T-helper 2 cell treated with Interferon-gamma antibody and Interleukin-4, amounts not matched to agents 5 μg/mL and 100 μg/mL, for 36 hours (primary cell): Measurements from ENCODE around the gene ZBTB7C.

Source experiments
- DNase-seq: peaks from one replicate; pipeline ENCODE4 v3.0.0; 2021; ENCODE audit warnings: low spot score
- H3K27ac Mint-ChIP-seq: one replicate; pipeline ENCODE4 v1.8.0; 2021; ENCODE audit warnings: mild to moderate bottlenecking, mixed read lengths
- H3K27me3 Mint-ChIP-seq: one replicate; pipeline ENCODE4 v1.8.0; 2021; ENCODE audit warnings: low read depth, mixed read lengths
- H3K36me3 Mint-ChIP-seq: one replicate; pipeline ENCODE4 v1.8.0; 2021; ENCODE audit warnings: low read depth, mixed read lengths
- H3K4me1 Mint-ChIP-seq: one replicate; pipeline ENCODE4 v1.8.0; 2021; ENCODE audit warnings: low read depth, mixed read lengths
- H3K4me3 Mint-ChIP-seq: one replicate; pipeline ENCODE4 v1.8.0; 2022; ENCODE audit warnings: mild to moderate bottlenecking, moderate library complexity, mixed read lengths
- H3K9me3 Mint-ChIP-seq: one replicate; pipeline ENCODE4 v1.8.0; 2021; ENCODE audit warnings: mixed read lengths

ZBTB7C gene

DNA sequence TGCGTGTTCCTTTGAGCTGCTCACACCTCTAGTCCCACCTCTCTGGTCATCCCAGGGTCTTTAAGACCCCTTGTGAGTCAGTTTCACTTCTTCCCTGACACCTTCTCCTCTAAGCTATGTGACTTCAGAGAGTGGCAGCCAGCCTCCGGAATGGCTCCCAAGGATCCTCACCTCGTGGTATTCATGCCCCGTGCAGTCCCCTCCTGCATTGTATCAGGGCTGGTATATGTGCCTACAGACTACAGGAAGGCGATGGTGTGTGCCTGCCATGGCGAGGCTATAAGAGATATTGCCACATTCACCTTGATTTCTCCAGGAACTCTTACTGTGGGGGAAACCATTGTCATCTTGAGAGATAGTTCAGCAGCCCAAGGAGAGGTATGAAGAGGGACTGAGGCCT is 350.7 kb downstream of the ZBTB7C start:
- DNase-seq = no peak
- H3K27me3 Mint-ChIP-seq = peaks cover 52% of the 10 kb centered on the region
- H3K27ac Mint-ChIP-seq = no peak overlapping the region
- H3K4me1 Mint-ChIP-seq = peaks cover 5% of the 10 kb centered on the region
- no peaks in the 10 kb centered on the region for H3K36me3 Mint-ChIP-seq
- no peak overlapping the region for H3K4me3 Mint-ChIP-seq
- H3K9me3 Mint-ChIP-seq = no peaks in the 10 kb centered on the region

DNA sequence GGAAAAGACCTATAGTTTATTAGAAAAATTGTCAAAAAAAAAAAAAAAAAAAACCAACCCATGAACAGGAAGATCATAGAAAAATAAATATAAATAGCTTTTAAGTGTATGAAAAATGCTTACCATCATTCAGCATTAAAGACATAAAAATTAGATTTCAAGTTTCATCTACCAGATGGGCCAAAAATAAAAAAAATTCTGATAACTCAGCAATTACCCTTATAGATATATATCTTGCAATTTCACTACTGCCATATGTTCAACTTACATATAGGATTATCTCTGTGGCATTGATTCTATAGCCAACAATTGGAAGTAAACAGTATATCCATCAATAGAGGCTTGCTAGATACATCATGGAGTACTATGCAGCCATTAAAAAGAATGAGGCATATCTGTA is 352.2 kb downstream of the ZBTB7C start:
- peaks cover 5% of the 10 kb centered on the region for H3K4me1 Mint-ChIP-seq
- H3K27me3 Mint-ChIP-seq = peaks cover 52% of the 10 kb centered on the region
- H3K9me3 Mint-ChIP-seq = no peaks in the 10 kb centered on the region
- DNase-seq = no peak
- no peak overlapping the region for H3K27ac Mint-ChIP-seq
- H3K4me3 Mint-ChIP-seq = no peak overlapping the region
- no peaks in the 10 kb centered on the region for H3K36me3 Mint-ChIP-seq

DNA sequence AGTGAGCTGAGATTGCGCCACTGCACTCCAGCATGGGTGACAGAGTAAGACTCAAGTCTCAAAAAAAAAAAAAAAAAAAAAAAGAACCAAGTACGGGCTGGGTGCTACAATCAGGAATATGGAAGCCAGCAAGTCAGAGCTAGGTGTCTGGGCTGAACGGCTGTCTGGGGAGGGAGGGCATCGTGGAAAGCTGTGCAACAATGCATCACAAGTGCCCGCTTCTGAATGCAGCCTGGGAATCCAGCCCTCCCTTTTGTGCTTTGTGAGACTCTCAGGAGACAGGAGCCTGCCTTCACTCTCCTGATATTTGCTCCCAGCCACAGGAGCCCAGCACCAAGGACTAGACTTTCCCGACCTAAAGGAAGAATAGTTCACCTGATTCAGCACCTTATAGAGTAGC is 353.8 kb downstream of the ZBTB7C start:
- Mint-ChIP-seq H3K27me3 (peaks cover 45% of the 10 kb centered on the region), H3K4me1 (peaks cover 5% of the 10 kb centered on the region), H3K9me3 (no peaks in the 10 kb centered on the region), H3K27ac (no peak overlapping the region), H3K36me3 (no peaks in the 10 kb centered on the region), H3K4me3 (no peak overlapping the region)
- no peak for DNase-seq

DNA sequence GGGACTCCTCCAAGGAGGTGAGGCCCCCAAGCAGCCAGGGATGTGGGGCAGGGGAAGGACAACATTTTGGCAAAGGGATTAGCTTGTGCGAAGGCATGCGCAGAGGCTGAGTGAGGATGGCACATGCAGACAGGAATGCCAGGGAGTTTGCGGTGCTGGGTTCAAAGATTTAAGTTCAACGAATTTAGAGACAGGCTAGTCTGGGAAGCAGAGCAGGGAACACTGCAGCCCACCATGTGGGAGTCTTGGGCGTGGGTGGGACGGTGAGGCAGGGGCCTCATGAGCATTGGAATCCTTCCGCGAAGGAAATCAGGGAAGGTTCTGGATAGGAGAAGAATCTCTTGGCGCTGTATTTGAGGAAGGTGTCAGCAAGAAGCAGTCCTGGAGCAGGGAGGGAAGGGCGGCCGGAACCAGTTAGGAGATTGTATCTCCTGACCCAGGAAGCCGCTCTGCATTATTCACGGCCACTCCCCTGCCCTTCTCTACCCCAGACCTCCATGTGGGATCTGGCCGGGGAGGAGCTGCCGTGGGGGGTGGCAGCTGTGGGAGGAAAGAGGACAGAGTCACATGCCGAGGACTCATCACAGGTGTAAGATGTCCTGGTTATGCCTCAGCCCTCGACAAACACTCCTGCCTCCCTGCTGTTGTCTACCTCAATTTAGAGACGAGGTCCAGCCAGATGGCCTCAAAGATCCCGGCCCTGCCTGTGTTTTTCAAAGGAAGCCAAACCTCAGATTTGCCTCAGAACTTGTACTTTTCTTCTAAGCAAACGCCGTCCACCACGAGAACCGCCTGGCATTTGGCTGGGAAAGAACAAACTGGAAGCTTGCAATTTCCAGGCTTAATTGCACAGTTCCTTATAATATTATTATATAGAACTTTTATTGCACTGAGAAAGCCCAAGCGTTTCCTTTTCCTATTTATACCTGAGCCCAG is 355.0 kb downstream of the ZBTB7C start:
- Mint-ChIP-seq H3K27me3 (peaks cover 37% of the 10 kb centered on the region), H3K36me3 (no peaks in the 10 kb centered on the region), H3K4me1 (peaks cover 5% of the 10 kb centered on the region), H3K9me3 (no peaks in the 10 kb centered on the region), H3K4me3 (no peak overlapping the region), H3K27ac (no peak overlapping the region)
- no peak for DNase-seq

DNA sequence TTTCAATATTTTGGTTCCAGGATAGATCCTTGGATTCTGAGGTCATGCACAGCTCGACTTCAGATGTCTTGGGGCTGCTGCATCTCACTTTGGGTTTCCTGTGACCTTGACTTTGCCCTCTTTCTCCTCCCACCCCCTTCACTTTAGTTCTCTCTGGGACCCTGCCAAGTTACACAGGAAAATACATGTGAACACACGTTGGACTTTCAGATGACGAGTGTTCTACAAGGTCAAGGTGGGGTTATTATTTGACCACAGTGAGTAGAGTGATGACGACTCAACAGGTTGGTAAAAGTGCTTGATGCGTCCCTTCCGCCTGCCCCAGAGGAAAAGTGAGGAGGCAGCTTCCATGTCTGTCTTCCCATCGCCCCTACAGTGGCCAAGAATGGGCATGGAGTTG is 356.3 kb downstream of the ZBTB7C start:
- Mint-ChIP-seq H3K27me3 (peaks cover 31% of the 10 kb centered on the region), H3K4me1 (peaks cover 5% of the 10 kb centered on the region), H3K36me3 (no peaks in the 10 kb centered on the region), H3K27ac (no peak overlapping the region), H3K9me3 (no peaks in the 10 kb centered on the region), H3K4me3 (no peak overlapping the region)
- no peak for DNase-seq

DNA sequence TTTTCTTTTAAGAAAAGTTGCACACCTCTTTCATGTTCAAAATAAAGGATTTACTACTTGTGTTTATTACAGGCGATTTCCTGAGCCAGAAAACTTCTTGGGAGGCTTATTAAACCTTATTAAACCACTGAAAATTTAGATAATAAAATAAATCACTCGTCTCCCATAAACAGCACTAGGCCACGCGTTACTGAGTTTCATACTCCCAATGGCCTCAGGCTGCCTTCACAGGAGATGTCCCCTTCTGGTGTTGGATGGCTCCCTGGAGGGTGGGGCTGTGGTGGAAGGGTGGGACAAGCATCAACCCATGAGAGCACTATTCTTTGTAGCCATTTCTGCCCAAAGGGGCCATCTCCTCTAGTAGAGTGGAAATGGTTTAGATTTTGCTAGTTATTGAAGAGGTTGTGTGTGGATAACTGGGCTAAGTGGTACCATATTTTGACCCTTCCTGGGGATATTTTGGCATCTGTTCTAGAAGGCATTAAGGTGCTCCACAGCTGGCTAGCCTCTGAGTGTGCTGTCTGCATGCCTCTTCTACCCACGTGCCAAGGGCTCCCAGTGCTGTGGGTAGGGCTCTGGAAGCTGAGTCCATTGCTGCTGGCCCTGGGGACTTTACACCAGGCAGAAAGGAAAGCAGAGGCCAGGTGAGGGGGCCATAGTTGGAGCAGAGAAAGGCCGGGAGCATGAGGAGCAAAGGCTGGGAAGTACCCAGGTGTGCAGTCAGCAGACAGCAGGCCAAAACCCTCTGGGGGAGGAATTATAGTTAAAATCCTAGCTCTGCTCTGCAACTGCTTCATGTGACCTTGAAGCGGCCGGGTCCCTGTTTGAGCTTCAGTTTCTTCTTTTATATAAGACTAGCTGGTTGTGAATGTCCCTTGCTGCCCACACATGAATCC is 357.0 kb downstream of the ZBTB7C start:
- Mint-ChIP-seq H3K27me3 (peaks cover 26% of the 10 kb centered on the region), H3K9me3 (no peaks in the 10 kb centered on the region), H3K36me3 (no peaks in the 10 kb centered on the region), H3K4me3 (no peak overlapping the region), H3K27ac (no peak overlapping the region), H3K4me1 (peaks cover 5% of the 10 kb centered on the region)
- DNase-seq = no peak

DNA sequence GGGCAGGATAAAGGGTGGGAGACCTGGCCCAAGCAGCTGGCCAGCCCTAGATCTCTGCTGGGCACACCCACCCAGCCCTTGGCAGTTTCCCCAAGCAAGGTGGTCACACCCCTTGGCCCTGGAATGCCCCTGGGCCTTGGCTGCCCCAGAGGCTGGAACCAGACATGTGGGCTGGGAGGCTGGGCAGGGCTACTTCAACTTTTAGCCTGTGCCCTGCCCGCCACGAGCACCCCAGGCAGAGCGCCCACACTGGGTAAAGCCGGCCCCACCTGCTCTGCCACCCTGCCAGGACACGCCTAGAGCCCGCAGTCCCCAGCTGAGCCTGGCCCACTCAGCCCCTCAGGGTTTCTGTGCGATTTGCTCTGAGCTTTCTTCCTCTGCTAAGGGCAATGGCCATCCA is 359.0 kb downstream of the ZBTB7C start:
- peaks cover 5% of the 10 kb centered on the region for H3K4me1 Mint-ChIP-seq
- no peak for DNase-seq
- H3K4me3 Mint-ChIP-seq = no peak overlapping the region
- H3K27me3 Mint-ChIP-seq = peaks cover 19% of the 10 kb centered on the region
- H3K9me3 Mint-ChIP-seq = peaks cover 4% of the 10 kb centered on the region
- H3K27ac Mint-ChIP-seq = no peak overlapping the region
- no peaks in the 10 kb centered on the region for H3K36me3 Mint-ChIP-seq

DNA sequence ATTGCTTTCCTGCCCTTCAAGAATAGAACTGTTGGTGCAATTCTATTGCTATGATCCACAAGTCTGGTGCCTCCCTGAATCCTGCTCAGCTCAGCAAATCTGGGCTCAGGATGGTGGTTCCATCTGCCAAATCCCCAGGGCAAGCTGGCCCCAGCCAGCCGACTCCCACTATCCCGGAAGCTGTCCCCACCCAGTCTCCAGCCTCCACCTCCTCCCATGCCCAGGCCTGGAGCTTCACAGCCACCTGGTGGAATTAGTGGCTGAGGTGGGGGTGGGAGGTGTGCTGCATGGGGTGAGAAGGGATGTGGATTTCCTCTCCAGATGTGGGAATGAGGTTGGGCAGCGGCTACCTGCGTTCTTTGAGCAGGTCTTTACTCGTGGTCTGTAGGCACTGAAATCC is 359.4 kb downstream of the ZBTB7C start:
- H3K27ac Mint-ChIP-seq = no peak overlapping the region
- DNase-seq = no peak
- no peaks in the 10 kb centered on the region for H3K36me3 Mint-ChIP-seq
- H3K9me3 Mint-ChIP-seq = peaks cover 4% of the 10 kb centered on the region
- H3K27me3 Mint-ChIP-seq = peaks cover 16% of the 10 kb centered on the region
- peaks cover 5% of the 10 kb centered on the region for H3K4me1 Mint-ChIP-seq
- no peak overlapping the region for H3K4me3 Mint-ChIP-seq

DNA sequence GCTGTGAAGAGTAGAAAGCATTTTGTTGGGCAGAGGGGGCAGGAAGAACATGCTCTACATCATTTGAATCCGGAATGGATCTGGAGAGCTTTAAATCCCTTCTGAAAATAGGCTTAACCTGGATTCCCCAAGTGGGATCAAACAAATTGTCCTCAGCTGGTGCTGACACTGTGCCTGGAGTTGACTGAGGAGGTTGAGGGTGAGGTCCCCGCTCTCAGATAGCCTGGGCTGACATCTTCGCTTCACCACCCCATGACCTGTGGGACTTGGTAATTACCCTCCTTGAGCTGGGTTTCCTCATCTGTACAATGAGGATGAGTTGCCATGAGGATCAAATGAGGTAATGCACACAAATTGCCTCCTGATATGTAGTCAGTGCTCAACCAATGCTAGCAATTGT is 360.9 kb downstream of the ZBTB7C start:
- no peak overlapping the region for H3K4me3 Mint-ChIP-seq
- DNase-seq = no peak
- no peaks in the 10 kb centered on the region for H3K4me1 Mint-ChIP-seq
- no peaks in the 10 kb centered on the region for H3K36me3 Mint-ChIP-seq
- H3K27me3 Mint-ChIP-seq = peaks cover 6% of the 10 kb centered on the region
- no peak overlapping the region for H3K27ac Mint-ChIP-seq
- peaks cover 4% of the 10 kb centered on the region for H3K9me3 Mint-ChIP-seq

DNA sequence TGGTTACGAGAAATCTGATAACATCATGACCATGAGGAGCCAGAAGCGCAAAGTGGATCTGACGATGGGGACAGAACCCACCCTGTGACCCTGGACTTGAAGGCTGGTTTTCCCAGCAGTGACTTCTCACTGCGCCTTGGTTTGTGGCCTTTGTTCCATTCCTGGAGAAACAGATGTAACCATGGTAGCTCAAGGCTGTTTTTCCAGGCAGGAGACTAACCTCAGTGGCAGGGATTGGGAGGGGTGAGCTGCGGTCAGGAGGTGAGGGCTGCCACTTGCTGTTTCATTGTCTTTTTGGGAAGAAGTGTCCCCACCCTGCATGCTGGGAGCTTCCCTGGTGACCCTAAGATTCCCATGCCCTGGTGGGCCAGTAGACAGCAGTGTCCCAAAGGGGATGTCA is 362.3 kb downstream of the ZBTB7C start:
- H3K4me1 Mint-ChIP-seq = no peaks in the 10 kb centered on the region
- no peak for DNase-seq
- H3K4me3 Mint-ChIP-seq = no peak overlapping the region
- no peaks in the 10 kb centered on the region for H3K36me3 Mint-ChIP-seq
- peaks cover 8% of the 10 kb centered on the region for H3K27me3 Mint-ChIP-seq
- H3K9me3 Mint-ChIP-seq = peaks cover 4% of the 10 kb centered on the region
- H3K27ac Mint-ChIP-seq = no peak overlapping the region

DNA sequence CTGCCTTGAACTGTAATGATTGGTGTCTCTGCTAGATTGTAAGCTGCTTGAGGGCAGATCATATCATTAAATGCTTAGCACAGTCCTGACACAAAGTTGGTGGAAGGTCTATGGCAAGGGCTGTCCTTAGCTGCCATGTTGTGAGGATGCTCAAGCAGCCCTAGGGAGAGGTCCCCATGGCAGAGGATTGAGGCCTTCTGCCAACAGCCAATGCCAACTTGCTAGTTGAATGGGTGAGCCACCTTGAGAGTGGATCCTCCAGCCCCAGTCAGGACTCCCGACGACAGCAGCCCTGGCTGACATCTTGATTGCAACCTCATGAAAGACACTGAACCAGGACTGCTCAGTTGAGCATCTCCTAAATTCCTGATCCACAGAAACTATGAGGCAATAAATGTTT is 363.4 kb downstream of the ZBTB7C start:
- H3K4me1 Mint-ChIP-seq = no peaks in the 10 kb centered on the region
- H3K36me3 Mint-ChIP-seq = no peaks in the 10 kb centered on the region
- DNase-seq = no peak
- H3K4me3 Mint-ChIP-seq = no peak overlapping the region
- peaks cover 4% of the 10 kb centered on the region for H3K9me3 Mint-ChIP-seq
- H3K27me3 Mint-ChIP-seq = peaks cover 8% of the 10 kb centered on the region
- H3K27ac Mint-ChIP-seq = no peak overlapping the region

DNA sequence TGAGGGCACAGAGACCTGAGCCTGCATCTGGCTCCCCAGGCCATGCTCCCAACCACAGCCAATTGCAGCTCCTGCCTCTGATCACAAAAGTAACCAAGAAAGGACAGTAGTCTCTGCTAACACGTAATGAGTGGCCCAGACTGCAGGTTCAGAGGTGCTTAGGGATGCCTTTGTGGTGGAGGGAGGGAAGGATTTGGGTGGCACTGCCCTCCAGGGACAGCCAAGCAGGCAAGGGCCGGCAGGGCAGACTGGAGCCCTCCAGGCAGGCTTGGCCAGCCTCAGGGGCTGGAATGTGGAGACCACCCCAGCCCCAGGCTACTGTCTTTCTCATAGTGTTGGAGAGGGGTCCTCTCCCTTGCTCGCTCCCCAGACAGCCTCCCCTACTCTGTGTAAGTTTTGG is 364.2 kb downstream of the ZBTB7C start:
- peaks cover 8% of the 10 kb centered on the region for H3K27me3 Mint-ChIP-seq
- no peaks in the 10 kb centered on the region for H3K36me3 Mint-ChIP-seq
- no peak overlapping the region for H3K4me3 Mint-ChIP-seq
- H3K27ac Mint-ChIP-seq = no peak overlapping the region
- DNase-seq = no peak
- H3K9me3 Mint-ChIP-seq = peaks cover 4% of the 10 kb centered on the region
- no peaks in the 10 kb centered on the region for H3K4me1 Mint-ChIP-seq

DNA sequence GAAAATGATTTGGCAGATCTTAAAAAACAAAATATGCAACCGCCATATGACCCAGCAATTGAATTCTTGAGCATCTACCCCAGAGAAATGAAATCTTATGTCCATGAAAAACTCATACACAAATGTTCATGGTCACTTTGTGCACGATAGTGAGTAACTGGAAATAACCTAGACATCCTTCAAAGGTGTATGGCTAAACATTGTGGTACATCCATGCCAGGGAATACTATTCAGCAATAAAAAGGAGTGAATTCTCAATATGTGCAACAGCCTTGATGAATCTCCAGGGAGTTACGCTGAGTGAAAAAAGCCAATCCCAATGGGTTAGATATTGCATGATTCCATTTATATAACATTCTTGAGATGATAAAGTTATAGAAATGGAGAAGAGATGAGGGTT is 366.0 kb downstream of the ZBTB7C start:
- Mint-ChIP-seq H3K27me3 (peaks cover 8% of the 10 kb centered on the region), H3K27ac (no peak overlapping the region), H3K9me3 (peaks cover 4% of the 10 kb centered on the region)

DNA sequence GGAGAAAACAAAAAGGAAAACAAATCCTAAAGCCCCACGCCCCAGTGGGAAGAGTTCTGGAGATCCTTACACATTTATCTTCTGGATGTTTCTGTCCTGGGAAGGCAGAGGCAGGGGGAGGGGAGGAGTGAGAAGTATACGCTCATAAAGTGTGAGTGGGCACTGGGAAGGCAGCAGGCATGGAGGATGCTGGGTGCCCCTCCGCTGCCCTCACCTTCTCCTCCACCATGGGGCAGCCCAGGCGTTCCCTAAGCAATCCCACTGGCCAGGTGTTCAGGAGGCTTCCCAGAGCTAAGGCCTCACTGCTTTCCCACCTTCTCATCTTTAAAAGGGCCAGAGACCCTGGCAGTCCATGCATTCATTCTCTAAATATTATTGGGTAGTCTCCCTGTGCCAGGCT is 366.8 kb downstream of the ZBTB7C start:
- peaks cover 4% of the 10 kb centered on the region for H3K9me3 Mint-ChIP-seq
- H3K27me3 Mint-ChIP-seq = peaks cover 8% of the 10 kb centered on the region
- H3K36me3 Mint-ChIP-seq = no peaks in the 10 kb centered on the region
- H3K4me1 Mint-ChIP-seq = no peaks in the 10 kb centered on the region
- DNase-seq = no peak
- H3K4me3 Mint-ChIP-seq = no peak overlapping the region
- H3K27ac Mint-ChIP-seq = no peak overlapping the region

More for the DNA sequence above, 366.0 kb downstream of the ZBTB7C start:
- no peak overlapping the region for H3K4me3 Mint-ChIP-seq
- no peaks in the 10 kb centered on the region for H3K4me1 Mint-ChIP-seq
- no peak for DNase-seq
- no peaks in the 10 kb centered on the region for H3K36me3 Mint-ChIP-seq
